Stimulated activated memory B cell treated with anti-CD40 and anti-IgM and Interleukin-4, amounts not matched to agents 10 μg/mL and 1 μg/mL and 100 μg/mL, for 72 hours (primary cell): ENCODE measurements around the gene SPATA2.
"Not testable (repeated sequence)": the region's sequence is repeated elsewhere in the genome, so short reads cannot be mapped to it uniquely, and the experiment has no call there.

Source experiments
- ATAC-seq: fragments of 150-1000 bp; cut with Tn5 transposase; 2 replicates; pipeline ENCODE4 v1.10.0; 2021
- H3K27ac Mint-ChIP-seq: one replicate; pipeline ENCODE4 v1.8.0; 2022; ENCODE audit warnings: mild to moderate bottlenecking, mixed read lengths
- H3K27me3 Mint-ChIP-seq: one replicate; pipeline ENCODE4 v1.8.0; 2022; ENCODE audit warnings: mixed read lengths
- H3K36me3 Mint-ChIP-seq: one replicate; pipeline ENCODE4 v1.8.0; 2022; ENCODE audit warnings: mixed read lengths
- H3K4me1 Mint-ChIP-seq: one replicate; pipeline ENCODE4 v1.8.0; 2022; ENCODE audit warnings: mixed read lengths
- H3K4me3 Mint-ChIP-seq: one replicate; pipeline ENCODE4 v1.8.0; 2022; ENCODE audit warnings: mild to moderate bottlenecking, moderate library complexity, mixed read lengths
- H3K9me3 Mint-ChIP-seq: one replicate; pipeline ENCODE4 v1.8.0; 2022; ENCODE audit warnings: mixed read lengths

The SPATA2 gene

DNA sequence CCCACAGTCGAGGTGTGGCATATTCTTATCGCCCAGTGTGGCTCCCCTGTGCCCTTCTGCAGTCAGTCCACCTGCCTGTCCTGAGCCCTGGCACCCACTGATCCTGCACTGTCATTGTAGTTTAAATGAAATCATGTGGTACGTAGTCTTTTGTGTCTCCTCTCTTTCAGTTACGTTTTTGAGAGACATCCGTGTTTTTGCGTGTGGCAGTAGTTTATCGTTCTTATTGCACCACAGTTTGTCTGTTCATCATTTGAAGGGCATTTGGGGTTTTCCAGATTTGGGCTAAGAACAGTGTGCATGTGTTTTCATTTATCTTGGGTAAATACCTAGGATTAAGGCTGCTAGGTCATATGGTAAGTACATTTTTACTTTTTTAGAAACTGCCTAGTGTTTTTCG is 49.3 kb downstream of the SPATA2 start:
- peak overlapping the region; percentile 9 for H3K4me3 Mint-ChIP-seq

DNA sequence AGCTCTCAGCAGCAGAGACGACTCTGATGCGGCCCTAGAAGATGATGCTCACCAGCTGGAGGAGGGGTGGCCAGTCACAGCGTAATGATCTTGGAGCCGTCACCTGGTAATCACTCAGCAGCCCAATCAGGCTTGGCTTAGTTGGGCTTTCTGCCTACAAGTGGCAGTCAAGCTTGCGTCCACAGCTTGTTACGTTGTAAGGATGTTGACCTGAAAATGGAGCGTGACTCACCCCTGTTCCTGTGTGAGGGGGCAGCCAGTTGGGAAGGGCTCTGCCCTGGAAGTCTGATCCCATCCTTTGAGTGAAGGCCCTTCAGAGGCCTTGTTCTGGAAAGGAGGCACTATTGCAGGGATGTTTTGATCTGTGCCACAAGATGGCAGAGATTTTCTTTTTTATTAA is 49.8 kb downstream of the SPATA2 start:
- Mint-ChIP-seq H3K36me3 (peaks cover 42% of the 10 kb centered on the region), H3K9me3 (no peaks in the 10 kb centered on the region), H3K4me3 (no peak overlapping the region), H3K4me1 (peaks cover 35% of the 10 kb centered on the region), H3K27me3 (no peaks in the 10 kb centered on the region), H3K27ac (peak overlapping the region; percentile 91)
- ATAC-seq, result no peak

More for the DNA sequence above, 49.3 kb downstream of the SPATA2 start:
- peaks cover 35% of the 10 kb centered on the region for H3K4me1 Mint-ChIP-seq
- no peaks in the 10 kb centered on the region for H3K27me3 Mint-ChIP-seq
- peak overlapping the region; percentile 91 for H3K27ac Mint-ChIP-seq
- peaks cover 37% of the 10 kb centered on the region for H3K36me3 Mint-ChIP-seq
- no peak for ATAC-seq
- no peaks in the 10 kb centered on the region for H3K9me3 Mint-ChIP-seq

DNA sequence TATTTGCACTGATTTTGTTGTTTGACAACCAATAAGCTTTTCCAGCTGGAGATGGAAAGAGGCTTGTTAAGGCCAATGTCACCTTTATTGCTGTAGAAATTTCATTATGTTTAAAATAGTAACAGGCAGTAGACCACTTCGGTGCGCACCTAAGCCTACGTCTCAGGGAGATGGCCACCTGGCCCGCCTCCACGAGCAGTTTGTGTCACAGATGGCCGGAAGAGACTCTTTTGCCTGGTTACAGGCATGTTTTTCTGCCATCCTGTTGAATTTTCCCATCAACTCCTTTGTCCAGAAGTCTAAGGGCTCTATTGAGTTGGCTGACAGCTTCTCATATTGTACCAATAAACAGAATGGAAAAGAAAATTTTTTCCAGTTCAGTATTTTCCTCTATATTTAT is 51.7 kb downstream of the SPATA2 start:
- ATAC-seq, result no peak
- no peak overlapping the region for H3K4me3 Mint-ChIP-seq
- H3K4me1 Mint-ChIP-seq, result peaks cover 31% of the 10 kb centered on the region
- peaks cover 31% of the 10 kb centered on the region for H3K36me3 Mint-ChIP-seq
- no peak overlapping the region for H3K27ac Mint-ChIP-seq
- H3K27me3 Mint-ChIP-seq, result no peaks in the 10 kb centered on the region
- no peaks in the 10 kb centered on the region for H3K9me3 Mint-ChIP-seq

DNA sequence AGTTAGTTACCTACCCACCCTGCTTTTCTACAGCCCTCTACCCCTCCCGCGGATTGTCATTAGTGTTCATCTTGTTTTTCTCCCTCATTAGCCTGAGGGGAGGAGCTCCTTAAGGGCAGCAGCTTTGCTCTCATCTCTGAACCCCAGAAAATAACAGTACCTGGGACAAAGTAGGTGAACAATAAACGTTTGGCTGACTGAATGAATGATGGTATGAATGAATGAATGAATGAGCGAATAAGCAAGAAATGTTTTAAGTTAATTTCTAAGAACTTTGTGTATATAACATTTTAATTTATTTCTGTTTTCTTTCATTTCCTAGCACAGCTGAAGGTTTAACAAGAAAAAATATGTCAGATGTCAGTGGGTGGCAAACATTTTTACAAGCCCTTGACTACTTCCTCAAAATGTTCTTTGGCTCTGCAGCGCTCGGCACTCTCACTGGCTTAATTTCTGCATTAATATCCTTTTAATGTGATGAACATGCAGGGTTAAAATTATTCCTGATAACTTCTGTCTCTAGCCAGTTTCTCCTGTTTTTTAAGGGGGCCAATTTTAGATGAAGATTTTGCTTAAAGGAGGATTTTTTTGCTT is 52.6 kb downstream of the SPATA2 start:
- Mint-ChIP-seq H3K27ac (no peak overlapping the region), H3K4me3 (no peak overlapping the region), H3K4me1 (peaks cover 21% of the 10 kb centered on the region), H3K27me3 (no peaks in the 10 kb centered on the region), H3K36me3 (peaks cover 29% of the 10 kb centered on the region), H3K9me3 (no peaks in the 10 kb centered on the region)
- no peak for ATAC-seq

DNA sequence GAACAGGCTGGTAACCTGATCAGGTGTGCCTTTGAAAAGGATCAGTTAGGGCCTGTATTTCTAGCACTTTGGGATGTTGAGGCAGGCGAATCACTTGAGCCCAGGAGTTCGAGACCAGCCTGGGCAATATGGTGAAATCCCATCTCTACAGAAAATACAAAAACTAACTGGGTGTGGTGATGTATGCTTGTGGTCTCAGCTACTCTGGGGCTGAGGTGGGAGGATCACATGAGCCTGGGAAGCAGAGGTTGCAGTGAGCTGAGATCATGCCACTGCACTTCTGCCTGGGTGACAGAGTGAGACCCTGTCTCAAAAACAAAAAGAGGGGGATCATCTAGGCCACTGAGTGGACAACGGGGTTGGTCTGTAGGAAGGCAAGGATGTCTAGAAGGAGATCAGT is 54.1 kb downstream of the SPATA2 start:
- not testable (repeated sequence) for H3K27me3 Mint-ChIP-seq, H3K9me3 Mint-ChIP-seq, ATAC-seq, H3K4me1 Mint-ChIP-seq, H3K4me3 Mint-ChIP-seq, H3K27ac Mint-ChIP-seq
- peaks cover 26% of the 10 kb centered on the region for H3K36me3 Mint-ChIP-seq

DNA sequence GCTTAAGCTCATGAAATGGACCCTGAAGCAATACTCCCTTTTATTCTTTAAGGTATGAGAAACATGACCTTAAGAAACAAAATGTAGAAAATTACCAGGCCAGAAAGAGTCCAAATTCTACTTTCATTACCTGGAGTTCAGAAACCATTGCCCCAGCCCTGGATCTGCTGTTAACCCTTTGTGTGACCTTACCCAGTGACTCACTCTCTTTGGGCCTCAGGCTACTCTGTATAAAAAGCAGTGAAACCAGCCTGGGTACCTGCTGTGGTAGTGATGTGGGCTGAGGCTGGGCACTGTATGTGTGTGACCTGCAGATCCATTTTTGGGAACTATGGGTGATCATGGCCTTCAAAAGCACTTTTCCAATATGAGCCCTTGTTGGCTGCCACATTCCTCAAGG is 55.5 kb downstream of the SPATA2 start:
- ATAC-seq, result no peak
- Mint-ChIP-seq H3K9me3 (no peaks in the 10 kb centered on the region), H3K36me3 (peaks cover 37% of the 10 kb centered on the region), H3K4me1 (no peaks in the 10 kb centered on the region), H3K27ac (no peak overlapping the region), H3K4me3 (no peak overlapping the region), H3K27me3 (no peaks in the 10 kb centered on the region)

DNA sequence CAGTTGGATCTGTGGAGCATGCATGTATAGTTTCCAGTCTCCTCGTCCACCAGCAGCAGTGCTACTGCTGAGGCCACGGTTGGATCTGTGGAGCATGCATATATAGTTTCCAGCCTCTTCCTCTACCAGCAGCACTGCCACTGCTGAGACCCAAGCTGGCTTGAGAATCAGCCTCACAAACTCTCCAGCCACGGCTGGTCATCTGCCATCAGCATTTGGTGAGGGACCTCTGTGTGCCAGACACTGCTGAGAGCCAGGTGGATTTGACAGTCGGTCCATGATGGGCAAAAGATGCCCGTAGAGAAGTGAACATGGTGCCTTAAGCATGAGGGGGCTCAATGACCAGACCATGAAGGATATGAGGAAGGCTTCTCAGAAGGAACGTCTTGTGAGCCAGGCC is 56.3 kb downstream of the SPATA2 start:
- H3K9me3 Mint-ChIP-seq, result no peaks in the 10 kb centered on the region
- H3K27me3 Mint-ChIP-seq, result no peaks in the 10 kb centered on the region
- no peak for ATAC-seq
- H3K4me3 Mint-ChIP-seq, result no peak overlapping the region
- H3K4me1 Mint-ChIP-seq, result no peaks in the 10 kb centered on the region
- H3K27ac Mint-ChIP-seq, result no peak overlapping the region
- peaks cover 38% of the 10 kb centered on the region for H3K36me3 Mint-ChIP-seq

DNA sequence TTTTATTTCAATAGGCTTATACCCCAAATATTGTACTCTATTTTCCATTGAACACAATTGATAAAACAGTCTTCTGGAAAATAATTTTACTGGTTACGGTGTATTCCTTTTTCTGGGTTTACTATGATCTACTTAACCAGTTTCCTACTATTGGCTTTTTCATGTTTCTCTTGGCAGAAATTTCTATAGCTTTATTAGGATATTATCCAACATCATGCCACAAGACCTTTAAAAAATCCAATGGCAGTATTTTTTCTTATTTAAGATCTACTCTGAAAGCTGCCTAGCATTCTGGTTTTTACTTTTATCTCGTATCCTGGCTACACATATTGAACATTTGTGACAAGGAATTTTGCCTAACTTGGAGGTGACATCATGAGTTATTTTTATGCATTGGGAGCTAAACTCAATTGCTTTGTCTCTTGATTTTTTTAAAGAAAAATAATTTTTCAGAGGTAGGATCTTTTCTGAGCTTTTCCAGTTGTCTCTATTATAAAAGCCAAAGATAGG is 57.2 kb downstream of the SPATA2 start:
- H3K27ac Mint-ChIP-seq, result no peak overlapping the region
- peaks cover 46% of the 10 kb centered on the region for H3K36me3 Mint-ChIP-seq
- H3K4me1 Mint-ChIP-seq, result no peaks in the 10 kb centered on the region
- no peaks in the 10 kb centered on the region for H3K9me3 Mint-ChIP-seq
- H3K27me3 Mint-ChIP-seq, result no peaks in the 10 kb centered on the region
- no peak overlapping the region for H3K4me3 Mint-ChIP-seq
- no peak for ATAC-seq

DNA sequence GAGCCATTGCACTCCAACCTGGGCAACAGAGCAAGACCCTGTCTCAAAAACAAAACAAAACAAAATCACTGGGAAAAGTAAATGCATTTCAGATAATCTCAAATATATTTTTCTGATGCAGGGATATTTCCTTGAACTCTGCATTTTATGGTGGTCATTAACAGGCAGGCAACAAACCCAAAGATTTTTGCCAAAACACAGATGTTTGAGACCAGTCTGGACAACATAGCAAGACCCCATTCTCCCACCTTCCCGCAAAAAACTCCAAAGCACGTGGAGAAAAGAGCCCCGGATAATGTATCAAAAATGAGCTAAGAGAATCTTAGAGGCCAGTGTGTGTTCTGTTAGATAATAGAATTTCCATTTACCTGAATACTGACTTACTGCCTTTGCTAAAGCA is 58.4 kb downstream of the SPATA2 start:
- Mint-ChIP-seq H3K9me3 (no peaks in the 10 kb centered on the region), H3K36me3 (peaks cover 58% of the 10 kb centered on the region), H3K27ac (no peak overlapping the region), H3K4me1 (no peaks in the 10 kb centered on the region), H3K27me3 (no peaks in the 10 kb centered on the region), H3K4me3 (no peak overlapping the region)
- no peak for ATAC-seq

DNA sequence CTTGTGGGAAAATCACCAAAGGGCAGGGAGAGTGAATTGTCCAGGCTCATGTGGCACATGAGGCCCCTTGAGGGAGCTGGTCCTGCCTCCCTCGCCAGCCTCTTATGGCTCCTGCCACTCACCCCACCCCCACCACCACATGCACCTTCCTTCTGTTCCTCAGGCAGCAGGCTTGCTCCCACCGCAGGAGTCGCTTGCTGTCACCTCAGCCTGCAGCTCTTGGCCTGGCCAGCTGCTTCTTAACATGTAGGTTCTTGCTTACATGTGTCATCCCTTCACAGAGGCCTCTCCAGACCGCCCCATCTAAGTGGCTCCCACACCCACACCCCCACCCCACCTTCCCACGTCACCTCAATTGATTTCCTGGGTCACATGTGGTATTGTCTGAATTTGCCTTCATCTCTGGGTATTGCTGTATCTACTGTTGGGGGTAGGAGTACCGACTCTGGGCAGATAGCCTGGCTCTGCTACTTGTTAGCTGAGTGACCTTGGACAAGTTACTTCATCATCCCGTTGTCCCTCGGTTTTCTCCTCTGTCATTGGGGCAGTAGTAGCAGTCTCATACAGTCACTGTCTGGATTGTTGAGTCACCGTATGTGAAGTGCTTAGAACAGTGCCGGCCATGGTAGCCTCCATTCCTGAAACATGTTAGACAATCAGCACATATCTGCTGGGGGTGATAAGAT is 61.0 kb downstream of the SPATA2 start:
- Mint-ChIP-seq H3K27ac (no peak overlapping the region), H3K27me3 (no peaks in the 10 kb centered on the region), H3K9me3 (no peaks in the 10 kb centered on the region), H3K4me1 (peaks cover 7% of the 10 kb centered on the region), H3K36me3 (peaks cover 71% of the 10 kb centered on the region), H3K4me3 (no peak overlapping the region)
- ATAC-seq, result no peak

DNA sequence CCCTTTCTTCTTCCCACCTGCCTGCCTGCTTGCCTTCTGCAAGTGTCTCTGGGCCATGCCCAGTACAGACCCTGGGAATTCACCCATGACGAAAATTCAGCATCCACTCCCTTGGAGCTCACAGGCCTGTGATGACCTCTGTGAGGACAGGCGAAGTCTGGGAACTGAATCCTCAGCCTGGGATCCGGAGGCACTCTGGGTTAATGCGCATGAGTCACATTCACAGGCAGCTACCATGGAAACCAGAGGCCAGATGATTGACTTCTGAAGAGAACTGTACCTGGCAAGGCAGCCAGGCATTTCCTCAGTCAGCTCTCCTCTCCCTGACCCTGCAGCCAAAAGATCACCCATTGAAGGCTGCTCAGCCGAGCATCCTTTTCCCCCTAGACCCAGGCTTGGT is 61.7 kb downstream of the SPATA2 start:
- Mint-ChIP-seq H3K9me3 (no peaks in the 10 kb centered on the region), H3K36me3 (peaks cover 78% of the 10 kb centered on the region), H3K4me1 (peaks cover 7% of the 10 kb centered on the region), H3K4me3 (no peak overlapping the region), H3K27me3 (no peaks in the 10 kb centered on the region), H3K27ac (no peak overlapping the region)
- ATAC-seq, result no peak
